Activated naive CD4-positive, alpha-beta T cell treated with anti-CD3 and anti-CD28 coated beads, Interleukin-2, amount 50 U/mL, for 24 hours (primary cell): Measurements from ENCODE around the gene CD93.

Experiments
- H3K27ac Mint-ChIP-seq: one replicate; pipeline ENCODE4 v1.8.0; 2021; ENCODE audit warnings: mild to moderate bottlenecking, mixed read lengths
- H3K27me3 Mint-ChIP-seq: one replicate; pipeline ENCODE4 v1.8.0; 2021; ENCODE audit warnings: mixed read lengths
- H3K36me3 Mint-ChIP-seq: one replicate; pipeline ENCODE4 v1.8.0; 2021; ENCODE audit warnings: mixed read lengths
- H3K4me1 Mint-ChIP-seq: one replicate; pipeline ENCODE4 v1.8.0; 2021; ENCODE audit warnings: mixed read lengths
- H3K4me3 Mint-ChIP-seq: one replicate; pipeline ENCODE4 v1.8.0; 2021; ENCODE audit warnings: mild to moderate bottlenecking, mixed read lengths
- H3K9me3 Mint-ChIP-seq: one replicate; pipeline ENCODE4 v1.8.0; 2021; ENCODE audit warnings: mixed read lengths

CD93 gene, protein sequence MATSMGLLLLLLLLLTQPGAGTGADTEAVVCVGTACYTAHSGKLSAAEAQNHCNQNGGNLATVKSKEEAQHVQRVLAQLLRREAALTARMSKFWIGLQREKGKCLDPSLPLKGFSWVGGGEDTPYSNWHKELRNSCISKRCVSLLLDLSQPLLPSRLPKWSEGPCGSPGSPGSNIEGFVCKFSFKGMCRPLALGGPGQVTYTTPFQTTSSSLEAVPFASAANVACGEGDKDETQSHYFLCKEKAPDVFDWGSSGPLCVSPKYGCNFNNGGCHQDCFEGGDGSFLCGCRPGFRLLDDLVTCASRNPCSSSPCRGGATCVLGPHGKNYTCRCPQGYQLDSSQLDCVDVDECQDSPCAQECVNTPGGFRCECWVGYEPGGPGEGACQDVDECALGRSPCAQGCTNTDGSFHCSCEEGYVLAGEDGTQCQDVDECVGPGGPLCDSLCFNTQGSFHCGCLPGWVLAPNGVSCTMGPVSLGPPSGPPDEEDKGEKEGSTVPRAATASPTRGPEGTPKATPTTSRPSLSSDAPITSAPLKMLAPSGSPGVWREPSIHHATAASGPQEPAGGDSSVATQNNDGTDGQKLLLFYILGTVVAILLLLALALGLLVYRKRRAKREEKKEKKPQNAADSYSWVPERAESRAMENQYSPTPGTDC

DNA sequence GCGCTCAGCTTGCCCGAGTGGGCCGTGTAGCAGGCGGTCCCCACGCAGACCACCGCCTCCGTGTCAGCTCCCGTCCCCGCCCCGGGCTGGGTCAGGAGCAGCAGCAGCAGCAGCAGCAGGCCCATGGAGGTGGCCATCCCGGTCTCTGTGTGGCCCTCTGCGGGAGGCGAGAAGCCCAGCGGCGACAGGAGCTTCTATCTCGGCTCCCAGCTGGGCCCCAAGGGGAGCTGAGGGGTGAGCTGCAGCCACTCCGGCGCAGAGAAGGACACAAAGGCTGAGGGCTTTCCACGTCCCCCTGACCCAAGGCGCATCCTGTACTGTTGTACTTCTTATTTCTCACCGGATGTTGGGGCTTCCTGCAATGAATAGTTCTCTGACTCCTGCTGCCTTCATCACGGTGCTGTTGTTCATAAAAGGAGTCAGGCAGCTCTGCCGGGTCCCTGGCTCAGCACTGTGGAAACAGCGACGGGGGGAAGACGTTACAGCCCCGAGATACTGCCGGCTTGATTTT lies at the start of gene CD93:
Gene CD93 (minus strand): TSS at position 269 of the 511 bp plus-strand sequence. CDS start 132 bp downstream, at position 137.
- Mint-ChIP-seq H3K4me1 (no peaks in the 10 kb centered on the region), H3K9me3 (no peaks in the 10 kb centered on the region), H3K4me3 (no peak within 1 kb of the TSS), H3K27ac (no peak within 1 kb of the TSS), H3K36me3 (no peaks in the 10 kb centered on the region), H3K27me3 (no peaks in the 10 kb centered on the region)

GRCh38 chr20:23133560-23133998 lies 47.5 kb upstream of the CD93 start:
- Mint-ChIP-seq H3K4me3 (no peak overlapping the region), H3K4me1 (no peaks in the 10 kb centered on the region), H3K27me3 (no peaks in the 10 kb centered on the region), H3K27ac (no peak overlapping the region), H3K36me3 (no peaks in the 10 kb centered on the region), H3K9me3 (no peaks in the 10 kb centered on the region)

- Mint-ChIP-seq H3K27me3 (no peaks in the 10 kb centered on the region), H3K4me1 (no peaks in the 10 kb centered on the region), H3K4me3 (no peak overlapping the region), H3K9me3 (no peaks in the 10 kb centered on the region), H3K36me3 (no peaks in the 10 kb centered on the region), H3K27ac (no peak overlapping the region)
These were observed 46.9 kb upstream of the CD93 start for GRCh38 chr20:23132930-23133559.

DNA sequence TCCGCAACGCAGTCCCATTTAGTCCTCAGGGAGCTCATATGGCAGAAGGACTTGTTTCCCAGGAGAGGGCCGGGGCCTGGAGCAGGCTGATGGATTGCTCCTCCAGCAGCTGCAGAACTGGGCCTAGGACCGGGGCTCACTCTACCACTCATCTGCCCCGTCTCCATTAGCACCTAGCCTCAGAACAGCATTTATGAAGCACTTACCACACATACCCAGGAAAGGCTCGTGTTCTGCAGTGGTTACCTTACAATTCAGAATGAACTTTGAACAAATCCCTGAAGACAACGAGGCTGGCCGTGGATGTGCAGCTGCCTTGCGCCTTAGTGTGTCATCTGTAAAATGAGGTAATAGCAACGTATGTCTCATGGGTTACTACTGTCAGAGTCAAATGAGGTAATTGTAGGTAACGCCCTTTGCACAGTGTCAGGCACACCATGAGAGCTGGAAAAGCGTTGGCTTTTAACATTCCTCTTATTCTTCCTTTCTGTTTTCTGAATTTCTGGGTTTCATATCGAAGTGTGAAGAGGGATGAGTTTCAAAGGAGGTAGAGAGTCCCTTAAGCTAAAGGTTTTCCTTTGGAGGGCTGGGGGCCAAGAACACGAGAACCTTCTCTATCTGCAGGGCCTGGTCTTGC lies 46.3 kb upstream of the CD93 start:
- H3K27ac Mint-ChIP-seq = no peak overlapping the region
- H3K9me3 Mint-ChIP-seq = no peaks in the 10 kb centered on the region
- no peaks in the 10 kb centered on the region for H3K4me1 Mint-ChIP-seq
- no peaks in the 10 kb centered on the region for H3K27me3 Mint-ChIP-seq
- no peaks in the 10 kb centered on the region for H3K36me3 Mint-ChIP-seq
- H3K4me3 Mint-ChIP-seq = no peak overlapping the region

DNA sequence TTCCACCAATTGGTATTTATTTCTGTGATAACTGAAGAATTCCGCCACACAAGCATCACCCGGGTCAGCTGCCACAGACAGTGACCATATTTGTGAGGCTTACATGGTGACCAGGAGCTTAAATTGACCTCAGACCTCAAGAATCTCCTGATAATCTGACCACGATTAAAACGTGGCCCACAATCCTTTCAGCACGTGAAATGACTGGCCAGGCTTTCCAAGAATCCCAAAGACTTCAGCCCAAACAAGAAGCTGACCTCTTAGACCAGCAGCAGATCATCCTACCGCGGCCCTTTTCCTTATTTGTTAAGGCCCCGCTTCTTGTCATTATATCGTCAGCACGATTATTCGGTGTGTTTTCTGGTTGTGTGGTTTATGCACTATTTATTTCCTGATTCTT lies 45.6 kb upstream of the CD93 start:
- no peaks in the 10 kb centered on the region for H3K4me1 Mint-ChIP-seq
- H3K4me3 Mint-ChIP-seq = no peak overlapping the region
- H3K9me3 Mint-ChIP-seq = no peaks in the 10 kb centered on the region
- no peaks in the 10 kb centered on the region for H3K36me3 Mint-ChIP-seq
- no peaks in the 10 kb centered on the region for H3K27me3 Mint-ChIP-seq
- no peak overlapping the region for H3K27ac Mint-ChIP-seq

GRCh38 chr20:23130622-23131140 lies 44.6 kb upstream of the CD93 start:
- H3K4me3 Mint-ChIP-seq = no peak overlapping the region
- H3K4me1 Mint-ChIP-seq = no peaks in the 10 kb centered on the region
- no peaks in the 10 kb centered on the region for H3K27me3 Mint-ChIP-seq
- H3K27ac Mint-ChIP-seq = no peak overlapping the region
- no peaks in the 10 kb centered on the region for H3K36me3 Mint-ChIP-seq
- no peaks in the 10 kb centered on the region for H3K9me3 Mint-ChIP-seq

DNA sequence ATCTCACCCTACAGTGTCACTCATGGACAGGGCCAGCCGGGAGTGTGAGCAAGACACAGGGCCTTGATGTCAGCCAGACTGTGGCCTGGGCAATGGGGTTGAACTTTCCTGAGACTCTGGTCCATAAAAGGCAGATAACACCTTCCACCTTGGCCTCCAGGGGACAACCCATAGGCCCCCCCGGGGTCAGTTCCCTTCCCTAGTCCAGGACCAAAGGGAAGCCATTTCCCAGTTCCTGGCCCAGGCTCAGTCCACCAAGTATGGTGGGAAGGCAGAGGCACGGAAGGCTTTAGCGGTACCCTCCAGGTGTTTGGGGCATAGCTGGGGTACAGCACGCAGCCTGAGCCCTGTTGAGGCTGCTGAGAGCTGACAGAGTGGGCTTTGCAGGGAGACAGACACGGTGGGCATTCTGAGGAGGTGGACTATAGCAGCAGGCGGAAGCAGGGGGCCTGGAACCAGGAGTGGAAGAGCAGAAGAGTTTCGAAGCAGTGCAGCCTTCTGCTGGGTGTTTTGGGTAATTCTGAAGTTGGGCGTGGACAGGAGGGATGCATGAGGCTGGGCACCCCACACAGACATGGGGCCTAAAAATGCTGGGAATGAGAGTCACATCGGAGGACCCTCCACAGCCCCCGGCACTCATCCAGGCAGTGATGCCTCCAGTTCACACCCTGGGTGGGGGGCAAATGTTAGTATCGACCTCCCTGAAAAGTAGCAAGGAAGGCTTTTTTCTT lies 43.9 kb upstream of the CD93 start:
- no peak overlapping the region for H3K27ac Mint-ChIP-seq
- H3K27me3 Mint-ChIP-seq = no peaks in the 10 kb centered on the region
- H3K4me1 Mint-ChIP-seq = no peaks in the 10 kb centered on the region
- no peaks in the 10 kb centered on the region for H3K36me3 Mint-ChIP-seq
- no peaks in the 10 kb centered on the region for H3K9me3 Mint-ChIP-seq
- no peak overlapping the region for H3K4me3 Mint-ChIP-seq

DNA sequence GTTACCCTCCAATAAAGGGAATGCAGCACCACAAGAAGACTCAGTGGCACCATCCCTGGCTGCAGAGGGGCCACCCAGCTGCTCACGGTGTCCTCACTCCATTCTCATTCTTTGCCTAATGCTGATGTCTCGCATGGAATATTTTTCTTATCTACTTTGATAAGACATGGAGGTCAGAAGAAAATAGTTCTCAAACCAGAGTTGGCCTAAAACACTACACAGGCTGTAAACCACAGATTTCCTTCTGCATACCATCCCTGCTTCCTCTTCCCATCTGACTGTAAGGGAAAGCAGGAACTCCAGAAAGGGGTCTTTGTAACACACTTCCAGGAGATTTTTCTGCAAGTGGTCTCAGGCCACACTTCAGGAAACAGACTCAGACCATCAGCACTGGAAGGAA lies 43.1 kb upstream of the CD93 start:
- Mint-ChIP-seq H3K36me3 (no peaks in the 10 kb centered on the region), H3K27me3 (no peaks in the 10 kb centered on the region), H3K9me3 (no peaks in the 10 kb centered on the region), H3K27ac (no peak overlapping the region), H3K4me3 (no peak overlapping the region), H3K4me1 (no peaks in the 10 kb centered on the region)

DNA sequence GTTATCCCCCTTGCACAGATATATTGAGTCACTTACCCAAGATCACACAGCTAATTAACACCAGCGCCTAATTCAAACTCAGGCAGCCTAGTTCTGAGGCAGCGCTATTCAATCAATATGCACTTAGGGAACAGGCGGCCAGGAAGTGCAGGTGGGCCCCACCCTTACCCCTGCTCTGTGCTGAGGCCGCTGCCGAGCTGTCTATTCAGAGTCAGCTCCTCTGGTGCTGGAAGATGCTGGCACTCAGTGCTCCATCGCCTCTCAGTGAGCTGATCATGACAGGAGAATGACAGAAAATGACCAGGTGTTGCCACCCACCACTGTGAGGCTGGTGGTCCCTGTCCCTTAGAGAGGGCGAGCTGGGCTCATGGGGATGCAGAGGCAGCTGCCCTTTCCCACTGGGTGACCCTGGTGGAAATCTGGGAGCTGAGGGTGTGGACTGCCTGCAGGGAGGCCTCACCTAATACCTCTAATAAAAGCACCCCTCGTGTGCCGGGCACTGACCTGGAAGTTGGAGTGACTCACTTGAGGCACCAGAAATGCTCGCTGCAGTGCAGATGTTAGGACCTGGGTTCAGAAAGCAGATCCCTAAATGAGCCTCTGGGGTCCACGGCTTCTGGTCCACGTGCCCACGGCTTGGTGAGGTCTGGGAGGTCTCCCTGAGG lies 42.5 kb upstream of the CD93 start:
- Mint-ChIP-seq H3K36me3 (no peaks in the 10 kb centered on the region), H3K4me1 (no peaks in the 10 kb centered on the region), H3K27me3 (no peaks in the 10 kb centered on the region), H3K4me3 (no peak overlapping the region), H3K9me3 (no peaks in the 10 kb centered on the region), H3K27ac (no peak overlapping the region)

DNA sequence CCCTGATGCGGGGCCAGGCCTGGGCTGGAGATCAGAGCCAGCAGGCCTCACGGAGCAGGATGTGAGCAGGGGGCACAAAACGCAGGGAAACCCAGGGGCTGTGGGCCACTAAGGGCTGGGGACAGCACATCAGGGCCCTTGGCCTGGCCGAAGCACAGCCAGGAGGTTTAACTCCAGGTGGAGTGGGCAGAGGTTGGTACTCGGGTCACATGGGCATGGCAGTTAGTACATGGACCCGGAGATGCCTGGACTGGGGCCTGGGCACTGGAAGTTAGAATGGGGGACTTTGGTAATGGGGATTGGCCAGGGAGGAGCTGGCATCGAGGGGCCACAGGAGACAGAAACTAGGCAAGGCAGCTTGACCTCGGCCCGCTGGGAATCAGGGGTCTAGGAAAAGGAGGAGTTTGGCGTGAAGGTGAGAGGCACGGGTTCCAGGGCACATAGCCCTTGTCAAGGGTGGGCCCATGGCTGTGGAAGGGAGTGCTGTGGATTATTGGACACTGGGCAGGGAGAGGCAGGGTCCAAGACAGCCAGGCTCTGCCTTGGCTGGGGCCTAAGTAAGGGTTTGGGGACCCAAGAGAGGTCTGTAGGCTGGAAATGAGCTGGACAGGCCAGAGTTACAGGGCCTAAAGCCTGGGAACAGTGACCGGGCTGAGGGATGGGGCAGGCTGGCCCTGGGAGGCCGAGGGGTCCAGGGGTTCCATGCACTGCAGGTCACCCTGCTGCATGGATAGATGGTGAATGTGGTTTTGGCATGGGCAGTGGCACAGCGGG lies 41.6 kb upstream of the CD93 start:
- Mint-ChIP-seq H3K27ac (no peak overlapping the region), H3K4me3 (no peak overlapping the region), H3K4me1 (no peaks in the 10 kb centered on the region), H3K27me3 (no peaks in the 10 kb centered on the region), H3K36me3 (no peaks in the 10 kb centered on the region), H3K9me3 (no peaks in the 10 kb centered on the region)

DNA sequence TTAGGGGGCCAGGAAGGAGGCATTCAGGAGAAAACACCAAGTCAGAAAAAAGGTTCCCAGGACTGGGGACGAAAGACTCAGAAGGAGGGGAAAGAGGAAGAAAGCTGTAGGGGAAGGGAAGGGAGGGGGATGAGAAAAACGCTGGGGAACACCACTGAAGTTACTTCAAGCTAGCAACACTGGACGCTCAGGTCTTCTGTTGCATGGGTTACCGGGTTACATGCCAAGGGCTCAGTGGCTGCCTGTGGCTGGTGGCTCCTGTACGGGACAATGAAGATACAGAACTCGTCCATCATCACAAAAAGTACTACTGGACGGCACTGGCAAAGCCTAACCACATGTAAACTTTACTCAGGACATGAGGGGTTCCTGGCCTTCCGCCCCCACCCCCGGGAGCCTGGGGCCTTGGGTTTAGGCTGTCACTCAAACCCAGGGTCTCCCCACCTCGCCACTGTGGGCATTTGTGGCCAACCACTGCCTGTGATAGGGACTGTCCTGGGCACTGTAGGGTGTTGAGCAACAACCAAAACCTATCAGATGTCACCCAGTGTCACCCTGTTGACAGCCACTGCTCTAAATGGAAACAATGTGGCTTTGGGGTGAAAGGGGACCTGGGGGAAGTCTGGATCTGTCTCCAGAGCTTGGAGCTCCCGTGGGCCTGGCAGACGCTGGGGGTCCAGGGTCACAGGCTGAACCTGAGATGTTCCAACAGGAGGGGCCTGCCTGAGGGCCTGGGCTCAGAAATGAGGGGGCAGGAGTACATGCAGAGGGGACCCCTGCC lies 40.3 kb upstream of the CD93 start:
- Mint-ChIP-seq H3K27me3 (peaks cover 3% of the 10 kb centered on the region), H3K27ac (no peak overlapping the region), H3K4me3 (no peak overlapping the region), H3K36me3 (no peaks in the 10 kb centered on the region), H3K4me1 (no peaks in the 10 kb centered on the region), H3K9me3 (no peaks in the 10 kb centered on the region)

DNA sequence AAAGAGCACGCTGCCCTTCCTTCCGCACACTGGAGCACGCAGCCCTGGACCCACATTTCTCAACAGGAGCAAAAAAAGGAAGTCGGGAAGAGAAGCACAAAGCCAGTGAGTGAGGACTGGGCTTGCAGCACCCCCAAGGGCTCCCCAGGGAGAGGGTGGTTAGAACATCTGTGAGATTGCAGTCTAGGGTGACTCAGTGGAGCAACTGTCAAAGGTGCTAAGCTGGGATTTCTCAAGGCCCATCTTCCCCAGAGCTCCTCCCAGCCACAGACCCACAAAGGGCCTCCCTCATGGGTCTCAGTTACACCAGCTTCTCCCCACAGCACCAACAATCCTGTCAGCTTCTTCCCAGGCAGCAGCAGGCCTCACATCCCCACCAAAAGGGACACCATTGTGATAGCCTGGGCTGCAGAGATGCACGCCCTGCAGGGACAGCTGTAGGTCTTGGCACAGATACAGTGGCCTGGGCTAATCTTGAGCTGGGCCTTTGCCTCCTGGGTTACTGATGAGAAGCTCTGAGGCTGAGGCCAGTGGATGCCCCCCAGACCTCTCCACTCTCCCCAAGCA lies 39.6 kb upstream of the CD93 start:
- Mint-ChIP-seq H3K4me3 (no peak overlapping the region), H3K4me1 (no peaks in the 10 kb centered on the region), H3K36me3 (no peaks in the 10 kb centered on the region), H3K27me3 (peaks cover 3% of the 10 kb centered on the region), H3K27ac (no peak overlapping the region), H3K9me3 (no peaks in the 10 kb centered on the region)

- H3K9me3 Mint-ChIP-seq = no peaks in the 10 kb centered on the region
- H3K4me3 Mint-ChIP-seq = no peak overlapping the region
- H3K36me3 Mint-ChIP-seq = no peaks in the 10 kb centered on the region
- no peaks in the 10 kb centered on the region for H3K4me1 Mint-ChIP-seq
- H3K27ac Mint-ChIP-seq = no peak overlapping the region
- peaks cover 3% of the 10 kb centered on the region for H3K27me3 Mint-ChIP-seq
These were observed 39.0 kb upstream of the CD93 start for GRCh38 chr20:23125159-23125558.
